Suppressor macrophage treated with lipopolysaccharide for 1 hour (primary cell): ENCODE results near the gene VTI1B.
"Not testable (repeated sequence)": the region's sequence is repeated elsewhere in the genome, so short reads cannot be mapped to it uniquely, and the experiment has no call there.

Experiments used
- DNase-seq, 3 donors: peaks; one replicate each; pipeline ENCODE4 v3.0.0-alpha.2; 2020 to 2022

The VTI1B gene

GRCh38 chr14:67626131-67626530 is 48.3 kb downstream of the VTI1B start:
- DNase-seq: not testable (repeated sequence)

GRCh38 chr14:67623114-67623513 is 51.3 kb downstream of the VTI1B start:
- DNase-seq: peak; percentile 9 to 41 (median 25)

- peak; percentile 58 to 77 (median 66) for DNase-seq
Measured at GRCh38 chr14:67622675-67623074, 51.8 kb downstream of the VTI1B start.

- peak in 1 of 3 donors; percentile 14 for DNase-seq
Measured at GRCh38 chr14:67620217-67620785, 54.1 kb downstream of the VTI1B start.

GRCh38 chr14:67619446-67620216 is 54.8 kb downstream of the VTI1B start, which contains the start of gene ARG2:
TSS of gene ARG2 (plus strand) at chr14:67619920. CDS start at chr14:67619978, 58 bp downstream.
- peak; percentile 96 to 99 (median 98) for DNase-seq

- DNase-seq: peak; percentile 65 to 82 (median 79)
Measured at GRCh38 chr14:67618617-67619063, 55.8 kb downstream of the VTI1B start.

- no peak for DNase-seq
Measured at GRCh38 chr14:67610491-67610890, 63.9 kb downstream of the VTI1B start.

GRCh38 chr14:67609642-67610310 is 64.7 kb downstream of the VTI1B start:
- no peak for DNase-seq

GRCh38 chr14:67607646-67608045 is 66.8 kb downstream of the VTI1B start:
- DNase-seq: no peak

GRCh38 chr14:67602995-67603545 is 71.4 kb downstream of the VTI1B start:
- DNase-seq: no peak

GRCh38 chr14:67602076-67602475 is 72.4 kb downstream of the VTI1B start:
- peak; percentile 48 to 60 (median 56) for DNase-seq

- DNase-seq: not testable (repeated sequence)
Measured at GRCh38 chr14:67600562-67600974, 73.9 kb downstream of the VTI1B start.

- peak; percentile 93 to 96 (median 94) for DNase-seq
Measured at GRCh38 chr14:67599698-67600561, 74.5 kb downstream of the VTI1B start, which contains the start of gene PIGH. TSS of gene PIGH (minus strand) at chr14:67600268. CDS start at chr14:67600203, 65 bp downstream.
